22Rv1 (cell line): ENCODE measurements around the gene ALKBH2.

Experiments used
- CTCF ChIP-seq: fragments of 450-650 bp; IDR thresholded peaks from 2 replicates; pipeline ENCODE4 v1.5.1; 2017; ENCODE audit warnings: mild to moderate bottlenecking
- ZFX ChIP-seq: fragments of 450-650 bp; IDR thresholded peaks from 2 replicates; pipeline ENCODE4 v1.6.1; 2017; ENCODE audit warnings: antibody characterized with exemption, borderline replicate concordance

- TF ChIP-seq CTCF (no peak), ZFX (no peak)
These were observed 49.0 kb downstream of the ALKBH2 start for GRCh38 chr12:109044241-109044640.
